Heart left ventricle (tissue), 16 donors: ENCODE results near the gene FCSK. TPM values are rescaled to one million over a fixed set of nuclear protein-coding genes. Genes with fewer than 3 reads are reported as not detected.

Experiments used
- ATAC-seq, 4 donors: fragments of 200-7000 bp; cut with Tn5 transposase; one replicate each; pipeline ENCODE4 v1.9.1; 2020 to 2022; ENCODE audit warnings: moderate library complexity in 4 of 4, mild to moderate bottlenecking in 3 of 4, moderate number of reproducible peaks in 1 of 4
- DNase-seq, 5 donors: peaks; one replicate each; pipeline ENCODE4 v3.0.0-alpha.2; 2020
- H3K27ac ChIP-seq, 12 donors: fragments of 200-600 bp; sonication (generic) in 4 of 12; one replicate each; pipeline versions ENCODE4 v1.5.0 to v1.8.0; 2016 to 2022; ENCODE audit warnings: mild to moderate bottlenecking in 2 of 12
- H3K27me3 ChIP-seq, 9 donors: fragments of 200-600 bp; sonication (generic) in 2 of 9; one replicate each; pipeline versions ENCODE4 v1.5.1 to v1.8.0; 2016 to 2022; ENCODE audit warnings: mild to moderate bottlenecking in 3 of 9
- H3K36me3 ChIP-seq, 9 donors: fragments of 200-600 bp; sonication (generic) in 2 of 9; one replicate each; pipeline versions ENCODE4 v1.5.0 to v1.8.0; 2018 to 2022; ENCODE audit warnings: mild to moderate bottlenecking in 2 of 9
- H3K4me1 ChIP-seq, 12 donors: fragments of 200-600 bp; sonication (generic) in 4 of 12; one replicate each; pipeline versions ENCODE4 v1.5.0 to v1.8.0; 2016 to 2022; ENCODE audit warnings: mild to moderate bottlenecking in 3 of 12
- H3K4me3 ChIP-seq, 12 donors: fragments of 200-600 bp; sonication (generic) in 4 of 12; one replicate each; pipeline versions ENCODE4 v1.5.0 to v1.8.0; 2017 to 2022; ENCODE audit warnings: mild to moderate bottlenecking in 9 of 12, moderate library complexity in 4 of 12
- H3K9me3 ChIP-seq, 12 donors: fragments of 200-600 bp; sonication (generic) in 4 of 12; one replicate each; pipeline versions ENCODE4 v1.5.0 to v1.8.0; 2016 to 2022; ENCODE audit warnings: mild to moderate bottlenecking in 1 of 12
- CTCF ChIP-seq, 12 donors: fragments of 200-600 bp; sonication (generic) in 4 of 12; IDR thresholded peaks; one replicate each; pipeline versions ENCODE4 v1.5.0 to v1.8.0; 2018 to 2022; ENCODE audit warnings: antibody characterized with exemption in 12 of 12, mild to moderate bottlenecking in 5 of 12
- POLR2A ChIP-seq, 2 donors: fragments of 450-650 bp; IDR thresholded peaks; one replicate each; pipeline ENCODE4 v1.6.1; 2017; ENCODE audit warnings: antibody characterized with exemption in 2 of 2, mild to moderate bottlenecking in 2 of 2, moderate library complexity in 2 of 2
- WGBS, 4 donors: extraction: QIAGEN DNeasy Blood & Tissue Kit in 2 of 4; methylation state at CpG; one replicate each; pipeline versions ENCODE4 v1.1.5 to v1.1.7; 2013 to 2018; 5-methylcytosine and 5-hydroxymethylcytosine counted together
- intact Hi-C, 10 donors: fragments of 100-400 bp; cut with DNase I; formaldehyde crosslinking; loops; one replicate each; pipeline versions ENCODE4 v1.11.1 to v1.14.2; 2022
- polyA plus RNA-seq, 2 donors: library from polyadenylated mRNA; stranded (reverse); fragments of 200-250 nt; gene quantifications; one replicate each; pipeline ENCODE4 v1.2.3, GENCODE V29; 2013
- total RNA-seq, 9 donors: library from RNA; depleted of rRNA in 2 of 9; stranded (reverse); fragments of >200 nt in 2 of 9; fragmentation: NEBNext Ultra II Directional in 3 of 9; extraction: Animal tissue kit (Norgen Biotek cat#: 25700) in 3 of 9; gene quantifications; one replicate each; pipeline versions ENCODE4 v1.1.0 to v1.2.4, GENCODE V29; 2016 to 2023
- donor health status: ischemic (EF 13 %, LVEDD 7.1; RV severe dilation, severe dysfunction).
- donor health status: healthy with polysubstance abuse.
- donor health status: DM: no; HTN: yes; CAD: no.
- donor health status: DM: no; HTN: no; CAD: no.
- donor health status: ischemic (EF 25% LVEDD 6.9; RV normal size, moderate dysfunction).
- donor health status: ischemic (EF 25% LVEDD 5.7; RV mildly dilated, moderate dysfunction).
- donor health status: healthy.
- donor health status: DM: yes; HTN: yes; CAD: no.
- donor health status: ischemic (EF 35%, LVEDD 5.7; RV mildly dilated, moderate dysfunction).
- donor health status: nonischemic (EF 11% LVEDD 7.7; RV severe dilation, severe dysfunction).
- donor health status: DM: yes; HTN: yes; CAD: no.
- donor health status: PGD.
- donor health status: ischemic (EF 29% LVEDD 5.4; RV normal size, mild dysfunction).
- donor health status: nonischemic (EF 23%, LVEDD 6.1; RV moderate dilation, normal function).

FCSK gene
- total and polyA plus RNA-seq, 11 donors = 5.9 to 17.3 (median 8.2) TPM

GRCh38 chr16:70494777-70495176 is 40.4 kb downstream of the FCSK start:
- intact Hi-C loops = no loop called here

DNA sequence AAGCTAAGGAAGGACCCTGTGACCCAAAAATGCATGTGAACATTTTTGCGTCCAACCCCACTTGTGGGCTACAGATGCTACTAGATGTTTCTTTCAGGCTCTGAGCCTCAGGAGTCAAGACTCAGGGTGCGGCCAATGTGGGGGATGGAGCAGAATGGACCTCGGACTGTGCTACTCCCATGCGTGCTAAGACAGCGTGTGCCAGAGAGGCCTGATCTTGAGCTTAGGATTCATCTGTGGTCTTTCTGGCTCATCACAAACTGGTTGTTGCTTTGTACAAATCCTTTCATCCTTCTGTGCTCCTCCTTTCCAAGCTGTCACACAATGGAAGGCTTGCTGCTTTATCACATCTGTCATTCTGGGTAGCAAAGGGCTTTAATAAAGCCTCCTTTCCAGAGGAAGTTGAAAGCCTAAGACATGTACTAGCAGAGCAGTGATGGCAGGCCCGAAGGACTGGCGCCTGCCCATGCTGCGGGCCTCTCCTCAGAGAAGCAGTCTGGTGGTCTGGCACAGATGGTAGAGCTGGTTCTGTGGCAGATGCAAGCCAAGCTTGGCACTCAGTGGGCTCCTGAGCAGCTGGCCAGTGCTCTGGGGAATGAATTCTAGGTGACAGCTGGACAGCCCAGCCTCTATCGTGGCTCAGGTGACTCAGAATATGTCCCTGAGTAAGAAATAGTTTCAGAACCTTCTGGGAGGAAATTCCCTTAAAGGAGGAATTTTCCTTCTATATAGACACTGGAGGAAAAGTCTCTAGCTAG is 41.2 kb downstream of the FCSK start:
- ATAC-seq = no peak
- 87 to 93% (median 90%) methylated on average over 9 of the region's 9 CpGs for WGBS, 4 donors
- H3K27ac ChIP-seq = no peak overlapping the region
- H3K36me3 ChIP-seq = peaks cover 0 to 95% (median 88%) of the 10 kb centered on the region in 9 donors
- no peak for DNase-seq
- TF ChIP-seq CTCF (IDR thresholded peaks at IDR 0.05) (no peak), POLR2A (IDR thresholded peaks at IDR 0.05) (no peak)
- H3K27me3 ChIP-seq = no peaks in the 10 kb centered on the region
- H3K9me3 ChIP-seq = no peaks in the 10 kb centered on the region
- H3K4me1 ChIP-seq = peaks cover 0 to 10% (median 0%) of the 10 kb centered on the region in 12 donors
- intact Hi-C loops = no loop called here
- H3K4me3 ChIP-seq = no peak overlapping the region

More at GRCh38 chr16:70494777-70495176, 40.4 kb downstream of the FCSK start:
- Histone ChIP-seq H3K4me3 (no peak overlapping the region), H3K9me3 (no peaks in the 10 kb centered on the region), H3K27me3 (no peaks in the 10 kb centered on the region), H3K27ac (peak overlapping the region in 1 of 12 donors; percentile 62), H3K4me1 (peaks cover 0 to 10% (median 0%) of the 10 kb centered on the region in 12 donors), H3K36me3 (peaks cover 0 to 95% (median 88%) of the 10 kb centered on the region in 9 donors)
- ATAC-seq (no peak), DNase-seq (no peak)
- 80 to 93% (median 83%) methylated on average over 2 of the region's 2 CpGs for WGBS, 4 donors
- TF ChIP-seq CTCF (IDR thresholded peaks at IDR 0.05) (no peak), POLR2A (IDR thresholded peaks at IDR 0.05) (no peak)

DNA sequence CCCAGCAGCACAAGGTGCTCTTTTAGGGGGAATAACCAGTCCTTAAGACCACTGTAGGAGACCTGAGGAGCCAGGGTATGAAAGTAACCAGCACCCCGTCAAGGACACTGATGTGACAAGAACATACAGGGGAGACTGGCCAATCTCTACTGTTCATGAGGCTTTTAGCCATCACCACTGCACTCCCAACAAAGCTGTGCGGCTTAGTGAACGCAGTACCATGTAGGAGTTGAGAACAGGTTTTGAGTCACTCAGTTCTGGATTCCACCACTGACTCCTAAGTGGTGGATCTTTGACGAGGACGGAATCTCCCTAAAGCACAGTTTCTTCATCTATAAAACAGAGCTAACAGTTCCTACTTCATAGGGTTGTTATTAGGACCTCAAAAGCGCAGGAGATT is 42.1 kb downstream of the FCSK start:
- DNase-seq (no peak), ATAC-seq (no peak)
- intact Hi-C loops = no loop called here
- H3K36me3 ChIP-seq = peaks cover 0 to 99% (median 91%) of the 10 kb centered on the region in 9 donors
- H3K27me3 ChIP-seq = no peaks in the 10 kb centered on the region
- H3K27ac ChIP-seq = no peak overlapping the region
- H3K4me3 ChIP-seq = no peak overlapping the region
- no peaks in the 10 kb centered on the region for H3K9me3 ChIP-seq
- whole genome bisulfite sequencing, 4 donors = 96 to 100% (median 98%) methylated on average over 5 to 6 of the region's 6 CpGs
- peaks cover 0 to 10% (median 0%) of the 10 kb centered on the region in 12 donors for H3K4me1 ChIP-seq
- TF ChIP-seq POLR2A (IDR thresholded peaks at IDR 0.05) (no peak), CTCF (IDR thresholded peaks at IDR 0.05) (no peak)

- WGBS, 4 donors = 49 to 64% (median 58%) methylated on average over 5 of the region's 5 CpGs
- Histone ChIP-seq H3K4me3 (no peak overlapping the region), H3K27me3 (no peaks in the 10 kb centered on the region), H3K27ac (no peak overlapping the region), H3K4me1 (peaks cover 0 to 6% (median 0%) of the 10 kb centered on the region in 12 donors), H3K36me3 (peaks cover 0 to 94% (median 81%) of the 10 kb centered on the region in 9 donors), H3K9me3 (no peaks in the 10 kb centered on the region)
- TF ChIP-seq CTCF (IDR thresholded peaks at IDR 0.05) = peak in 5 of 12 donors; percentile 16 to 42 (median 31)
- TF ChIP-seq POLR2A (IDR thresholded peaks at IDR 0.05) = no peak
- DNase-seq = no peak
- intact Hi-C loops = no loop called here
- no peak for ATAC-seq
Measured at GRCh38 chr16:70508752-70509151, 54.4 kb downstream of the FCSK start.
